HCT116 (cell line): ENCODE results near the gene RPTOR. TPM values are rescaled to one million over a fixed set of nuclear protein-coding genes. Genes with fewer than 3 reads are reported as not detected.

ENCODE experiments used
- ATAC-seq: fragments of 200-7000 bp; cut with Tn5 transposase; 2 replicates; pipeline ENCODE4 v1.9.1; 2020; ENCODE audit warnings: mild to moderate bottlenecking, moderate library complexity
- BruUV-seq: library from RNA; stranded (reverse); fragments of 400-500 nt; replicated peaks from 2 replicates; lab custom pipeline; 2021; lab: Mats Ljungman, UMichigan
- CTCF ChIA-PET: fragments of 300-600 bp; sonication (Branson Sonifier 250); formaldehyde crosslinking; loops from one replicate; lab custom pipeline; 2021; ENCODE audit warnings: antibody characterized with exemption; lab: Charles Lee
- POLR2A ChIA-PET: fragments of 300-600, 350-600 bp; sonication (Branson Sonifier 250); formaldehyde crosslinking; loops from one replicate; lab custom pipeline; 2021; ENCODE audit warnings: antibody characterized with exemption; lab: Charles Lee
- RAD21 ChIA-PET, 2 experiments: fragments of 300-600 bp; sonication (Branson Sonifier 250); formaldehyde crosslinking; loops; one replicate each; lab custom pipeline; 2023; ENCODE audit warnings: low total read pairs in 2 of 2; ENCODE audit not compliant: uncharacterized antibody in 2 of 2, unreplicated experiment in 2 of 2, low non-redundant PET in 1 of 2; lab: Charles Lee
- DNase-seq: peaks from one replicate; pipeline ENCODE4 v3.0.0-alpha.2; 2010; ENCODE audit warnings: low read depth, low spot score
- H2AFZ ChIP-seq: fragments of 200-600 bp; shearing (Covaris generic), sonication (generic); 2 replicates; pipeline ENCODE4 v1.6.1; 2017; ENCODE audit warnings: low read depth, mixed run types, mixed read lengths, antibody characterized with exemption, low read length; ENCODE audit not compliant: poor library complexity, severe bottlenecking
- H3K27ac ChIP-seq: 2 replicates; pipeline ENCODE4 v1.5.1; 2012; ENCODE audit warnings: low read depth, low read length
- H3K27me3 ChIP-seq: fragments of 200-600 bp; sonication (generic); 2 replicates; pipeline ENCODE4 v1.6.1; 2016; ENCODE audit warnings: mixed run types, low read length, mixed read lengths; ENCODE audit not compliant: insufficient read depth
- H3K36me3 ChIP-seq, 2 experiments: fragments of 200-500 bp in 1 of 2; fragments of 200-600 bp in 1 of 2; sonication (Bioruptor generic) in 1 of 2; sonication (generic) in 1 of 2; 2 replicates each; pipeline versions ENCODE4 v1.5.1 to v1.6.1; 2014 to 2016; ENCODE audit warnings: low read length in 2 of 2, inconsistent platforms in 1 of 2, mixed read lengths in 1 of 2, mixed run types in 1 of 2; ENCODE audit not compliant: insufficient read depth in 2 of 2, control insufficient read depth in 1 of 2
- H3K4me1 ChIP-seq, 2 experiments: fragments of 200-600 bp in 1 of 2; sonication (generic) in 1 of 2; 2 replicates each; pipeline versions ENCODE4 v1.5.1 to v1.6.1; 2012 to 2017; ENCODE audit warnings: low read length in 2 of 2, inconsistent platforms in 1 of 2, mild to moderate bottlenecking in 1 of 2, mixed read lengths in 1 of 2, mixed run types in 1 of 2, moderate library complexity in 1 of 2; ENCODE audit not compliant: insufficient read depth in 2 of 2, control insufficient read depth in 1 of 2
- H3K4me2 ChIP-seq: fragments of 200-600 bp; sonication (generic); 2 replicates; pipeline ENCODE4 v1.6.1; 2017; ENCODE audit warnings: mixed run types, low read length, mixed read lengths
- H3K4me3 ChIP-seq, 2 experiments: fragments of 200-600 bp in 1 of 2; sonication (generic) in 1 of 2; replicated peaks in 1 of 2; 2 replicates each; pipeline ENCODE4 v1.5.1; 2011 to 2016; ENCODE audit warnings: low read length in 2 of 2, control low read depth in 1 of 2, low read depth in 1 of 2, mild to moderate bottlenecking in 1 of 2, mixed read lengths in 1 of 2, mixed run types in 1 of 2
- H3K79me2 ChIP-seq: fragments of 200-600 bp; sonication (generic); 2 replicates; pipeline ENCODE4 v1.6.1; 2017; ENCODE audit warnings: mild to moderate bottlenecking, mixed run types, low read length, moderate library complexity, mixed read lengths; ENCODE audit not compliant: insufficient read depth
- H3K9ac ChIP-seq: fragments of 200-600 bp; sonication (generic); 2 replicates; pipeline ENCODE4 v1.6.1; 2016; ENCODE audit warnings: low read length, mixed read lengths
- H3K9me2 ChIP-seq: fragments of 200-600 bp; sonication (generic), shearing (Covaris generic); 2 replicates; pipeline ENCODE4 v1.6.1; 2017; ENCODE audit warnings: mixed run types, mild to moderate bottlenecking, moderate library complexity; ENCODE audit not compliant: insufficient read depth
- H3K9me3 ChIP-seq, 2 experiments: fragments of 200-500 bp in 1 of 2; fragments of 200-600 bp in 1 of 2; sonication (Bioruptor generic) in 1 of 2; sonication (generic) in 1 of 2; 2 replicates each; pipeline ENCODE4 v1.6.1; 2014 to 2017; ENCODE audit warnings: low read length in 2 of 2, mixed read lengths in 2 of 2, inconsistent platforms in 1 of 2, low read depth in 1 of 2, mild to moderate bottlenecking in 1 of 2, mixed run types in 1 of 2, moderate library complexity in 1 of 2; ENCODE audit not compliant: control insufficient read depth in 1 of 2, insufficient read depth in 1 of 2
- H4K20me1 ChIP-seq: fragments of 200-600 bp; sonication (generic), shearing (Covaris generic); 2 replicates; pipeline ENCODE4 v1.6.1; 2017; ENCODE audit warnings: mixed run types, mild to moderate bottlenecking, moderate library complexity; ENCODE audit not compliant: insufficient read depth
- ATF3 ChIP-seq: IDR thresholded peaks from 2 replicates; pipeline ENCODE4 v1.6.1; 2012
- CBX3 ChIP-seq: IDR thresholded peaks from 2 replicates; pipeline ENCODE4 v1.6.1; 2012; ENCODE audit warnings: low read depth
- CEBPB ChIP-seq: IDR thresholded peaks from 2 replicates; pipeline ENCODE4 v1.6.1; 2012; ENCODE audit warnings: low read depth
- ELF1 ChIP-seq: IDR thresholded peaks from 2 replicates; pipeline ENCODE4 v1.6.1; 2012; ENCODE audit warnings: low read depth, borderline replicate concordance
- EZH2 ChIP-seq: fragments of 200-600 bp; sonication (generic); IDR thresholded peaks from 2 replicates; pipeline ENCODE4 v1.6.1; 2017; ENCODE audit warnings: antibody characterized with exemption, mixed run types
- EZH2phosphoT487 ChIP-seq: fragments of 200-600 bp; IDR thresholded peaks from 2 replicates; pipeline ENCODE4 v1.6.1; 2018; ENCODE audit warnings: antibody characterized with exemption, borderline replicate concordance
- FOSL1 ChIP-seq: IDR thresholded peaks from 2 replicates; pipeline ENCODE4 v1.6.1; 2012; ENCODE audit warnings: low read depth
- POLR2A ChIP-seq: IDR thresholded peaks from 2 replicates; pipeline ENCODE4 v1.7.0; 2011; ENCODE audit warnings: borderline replicate concordance; ENCODE audit not compliant: insufficient read depth, insufficient read length; ENCODE audit errors: extremely low read depth
- RAD21 ChIP-seq: IDR thresholded peaks from 2 replicates; pipeline ENCODE4 v1.6.1; 2012; ENCODE audit warnings: low read depth, mild to moderate bottlenecking
- SIN3A ChIP-seq: IDR thresholded peaks from 2 replicates; pipeline ENCODE4 v1.6.1; 2012; ENCODE audit warnings: low read depth
- SP1 ChIP-seq: IDR thresholded peaks from 2 replicates; pipeline ENCODE4 v1.6.1; 2012; ENCODE audit warnings: low read depth
- SRF ChIP-seq: IDR thresholded peaks from 2 replicates; pipeline ENCODE4 v1.6.1; 2012; ENCODE audit warnings: low read depth
- TCF7L2 ChIP-seq: IDR thresholded peaks from 2 replicates; pipeline ENCODE4 v1.7.0; 2011; ENCODE audit warnings: borderline replicate concordance, inconsistent platforms; ENCODE audit not compliant: insufficient read depth, insufficient read length; ENCODE audit errors: extremely low read depth
- YY1 ChIP-seq: IDR thresholded peaks from 2 replicates; pipeline ENCODE4 v1.6.1; 2011; ENCODE audit warnings: low read length, low read depth, moderate library complexity, mild to moderate bottlenecking; ENCODE audit not compliant: insufficient replicate concordance; ENCODE audit errors: extremely low read depth
- ZNF274 ChIP-seq: fragments of 200-500 bp; sonication (Bioruptor generic); IDR thresholded peaks from 2 replicates; pipeline ENCODE4 v1.6.1; 2014; ENCODE audit warnings: mild to moderate bottlenecking, low read depth, low read length, inconsistent platforms
- intact Hi-C: fragments of 100-400 bp; cut with micrococcal nuclease; formaldehyde crosslinking; loops from 2 replicates; pipeline ENCODE4 v1.10.0; 2022
- total RNA-seq: library from RNA; stranded (reverse); gene quantifications from one replicate; pipeline ENCODE4 v1.2.1, GENCODE V29; 2021; ENCODE audit not compliant: unreplicated experiment
- TF ChIP-seq, protein P1 (sequence below), 3 experiments: fragments of 200-600 bp in 1 of 3; sonication (generic) in 1 of 3; IDR thresholded peaks in 2 of 3; conservative IDR thresholded peaks in 1 of 3; 2 replicates each; pipeline ENCODE4 v1.5.1; 2012 to 2017; ENCODE audit warnings: low read depth in 2 of 3, low read length in 2 of 3, antibody characterized with exemption in 1 of 3, borderline replicate concordance in 1 of 3, control low read depth in 1 of 3, mild to moderate bottlenecking in 1 of 3, mixed read lengths in 1 of 3, mixed run types in 1 of 3, moderate library complexity in 1 of 3; ENCODE audit not compliant: insufficient read depth in 1 of 3
- TF ChIP-seq, protein P2 (sequence below): IDR thresholded peaks from 2 replicates; pipeline ENCODE4 v1.6.1; 2012; ENCODE audit warnings: low read depth
- TF ChIP-seq, protein P3 (sequence below): IDR thresholded peaks from 2 replicates; pipeline ENCODE4 v1.6.1; 2012

RPTOR gene
- total RNA-seq, 1 experiment from 2014 or later: 69.5 TPM

GRCh38 chr17:80882323-80882722, 337.7 kb downstream of the RPTOR start:
- H3K4me2 ChIP-seq: no peak overlapping the region
- BruUV-seq: no TSS peak
- RAD21 ChIA-PET: no interaction called here
- H3K27me3 ChIP-seq: no peaks in the 10 kb centered on the region
- no peak overlapping the region for H3K9ac ChIP-seq
- H3K9me2 ChIP-seq: no peaks in the 10 kb centered on the region
- no peak overlapping the region for H3K4me3 ChIP-seq
- intact Hi-C loops: no loop called here
- H3K79me2 ChIP-seq: no peaks in the 10 kb centered on the region
- peaks cover 11 to 17% of the 10 kb centered on the region in 2 experiments; a peak in 3 of 4 replicates for H3K36me3 ChIP-seq
- TF ChIP-seq, protein P1, sequence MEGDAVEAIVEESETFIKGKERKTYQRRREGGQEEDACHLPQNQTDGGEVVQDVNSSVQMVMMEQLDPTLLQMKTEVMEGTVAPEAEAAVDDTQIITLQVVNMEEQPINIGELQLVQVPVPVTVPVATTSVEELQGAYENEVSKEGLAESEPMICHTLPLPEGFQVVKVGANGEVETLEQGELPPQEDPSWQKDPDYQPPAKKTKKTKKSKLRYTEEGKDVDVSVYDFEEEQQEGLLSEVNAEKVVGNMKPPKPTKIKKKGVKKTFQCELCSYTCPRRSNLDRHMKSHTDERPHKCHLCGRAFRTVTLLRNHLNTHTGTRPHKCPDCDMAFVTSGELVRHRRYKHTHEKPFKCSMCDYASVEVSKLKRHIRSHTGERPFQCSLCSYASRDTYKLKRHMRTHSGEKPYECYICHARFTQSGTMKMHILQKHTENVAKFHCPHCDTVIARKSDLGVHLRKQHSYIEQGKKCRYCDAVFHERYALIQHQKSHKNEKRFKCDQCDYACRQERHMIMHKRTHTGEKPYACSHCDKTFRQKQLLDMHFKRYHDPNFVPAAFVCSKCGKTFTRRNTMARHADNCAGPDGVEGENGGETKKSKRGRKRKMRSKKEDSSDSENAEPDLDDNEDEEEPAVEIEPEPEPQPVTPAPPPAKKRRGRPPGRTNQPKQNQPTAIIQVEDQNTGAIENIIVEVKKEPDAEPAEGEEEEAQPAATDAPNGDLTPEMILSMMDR (IDR thresholded peaks at IDR 0.05 in 2 of 3, conservative IDR thresholded peaks at IDR 0.05 in 1 of 3; ENCODE audit: borderline replicate concordance in 1 of 3, insufficient read depth in 1 of 3, low read depth in 2 of 3, low read length in 2 of 3): no peak
- TF ChIP-seq SIN3A: no peak
- no peak for TF ChIP-seq CEBPB
- TF ChIP-seq ELF1: no peak
- TF ChIP-seq ATF3: no peak
- no peak for TF ChIP-seq ZNF274
- no peak for TF ChIP-seq EZH2phosphoT487
- no peak for TF ChIP-seq FOSL1
- TF ChIP-seq, protein P2, sequence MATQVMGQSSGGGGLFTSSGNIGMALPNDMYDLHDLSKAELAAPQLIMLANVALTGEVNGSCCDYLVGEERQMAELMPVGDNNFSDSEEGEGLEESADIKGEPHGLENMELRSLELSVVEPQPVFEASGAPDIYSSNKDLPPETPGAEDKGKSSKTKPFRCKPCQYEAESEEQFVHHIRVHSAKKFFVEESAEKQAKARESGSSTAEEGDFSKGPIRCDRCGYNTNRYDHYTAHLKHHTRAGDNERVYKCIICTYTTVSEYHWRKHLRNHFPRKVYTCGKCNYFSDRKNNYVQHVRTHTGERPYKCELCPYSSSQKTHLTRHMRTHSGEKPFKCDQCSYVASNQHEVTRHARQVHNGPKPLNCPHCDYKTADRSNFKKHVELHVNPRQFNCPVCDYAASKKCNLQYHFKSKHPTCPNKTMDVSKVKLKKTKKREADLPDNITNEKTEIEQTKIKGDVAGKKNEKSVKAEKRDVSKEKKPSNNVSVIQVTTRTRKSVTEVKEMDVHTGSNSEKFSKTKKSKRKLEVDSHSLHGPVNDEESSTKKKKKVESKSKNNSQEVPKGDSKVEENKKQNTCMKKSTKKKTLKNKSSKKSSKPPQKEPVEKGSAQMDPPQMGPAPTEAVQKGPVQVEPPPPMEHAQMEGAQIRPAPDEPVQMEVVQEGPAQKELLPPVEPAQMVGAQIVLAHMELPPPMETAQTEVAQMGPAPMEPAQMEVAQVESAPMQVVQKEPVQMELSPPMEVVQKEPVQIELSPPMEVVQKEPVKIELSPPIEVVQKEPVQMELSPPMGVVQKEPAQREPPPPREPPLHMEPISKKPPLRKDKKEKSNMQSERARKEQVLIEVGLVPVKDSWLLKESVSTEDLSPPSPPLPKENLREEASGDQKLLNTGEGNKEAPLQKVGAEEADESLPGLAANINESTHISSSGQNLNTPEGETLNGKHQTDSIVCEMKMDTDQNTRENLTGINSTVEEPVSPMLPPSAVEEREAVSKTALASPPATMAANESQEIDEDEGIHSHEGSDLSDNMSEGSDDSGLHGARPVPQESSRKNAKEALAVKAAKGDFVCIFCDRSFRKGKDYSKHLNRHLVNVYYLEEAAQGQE: no peak
- TF ChIP-seq RAD21: no peak
- no peak for TF ChIP-seq EZH2
- TF ChIP-seq, protein P3, sequence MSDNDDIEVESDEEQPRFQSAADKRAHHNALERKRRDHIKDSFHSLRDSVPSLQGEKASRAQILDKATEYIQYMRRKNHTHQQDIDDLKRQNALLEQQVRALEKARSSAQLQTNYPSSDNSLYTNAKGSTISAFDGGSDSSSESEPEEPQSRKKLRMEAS: no peak
- no peak for TF ChIP-seq SRF
- no peak for TF ChIP-seq POLR2A
- TF ChIP-seq YY1: no peak
- TF ChIP-seq CBX3: no peak
- TF ChIP-seq SP1: no peak
- TF ChIP-seq TCF7L2: no peak
- TF ChIP-seq, all 23 proteins: peak for 0
- Histone ChIP-seq H2AFZ (no peak overlapping the region), H3K27ac (no peak overlapping the region), H3K4me1 (no peaks in the 10 kb centered on the region), H4K20me1 (no peaks in the 10 kb centered on the region), H3K9me3 (no peaks in the 10 kb centered on the region)
- ATAC-seq: no peak
- DNase-seq: no peak
- POLR2A ChIA-PET: no interaction called here
- CTCF ChIA-PET: no interaction called here
